Gastroesophageal sphincter (tissue), 4 donors: ENCODE results near the gene ORAI2. TPM values are rescaled to one million over a fixed set of nuclear protein-coding genes. Genes with fewer than 3 reads are reported as not detected.
"Not testable (repeated sequence)": the region's sequence is repeated elsewhere in the genome, so short reads cannot be mapped to it uniquely, and the experiment has no call there.

Experiments
- ATAC-seq: fragments of 150-250 bp; one replicate; pipeline ENCODE4 v1.9.1; 2016; ENCODE audit warnings: mild to moderate bottlenecking, moderate library complexity
- H3K27ac ChIP-seq, 4 donors: fragments of 200-600 bp; sonication (generic) in 3 of 4; 1 replicate in 3 of 4; 2 replicates in 1 of 4; pipeline ENCODE4 v1.5.1; 2016 to 2019
- H3K27me3 ChIP-seq: fragments of 200-600 bp; sonication (generic); one replicate; pipeline ENCODE4 v1.5.1; 2019
- H3K36me3 ChIP-seq, 2 donors: fragments of 200-600 bp; sonication (generic); one replicate each; pipeline ENCODE4 v1.5.1; 2019; ENCODE audit warnings: control low read depth in 1 of 2
- H3K4me1 ChIP-seq, 3 donors: fragments of 200-600 bp; sonication (generic); 1 replicate in 2 of 3; 2 replicates in 1 of 3; pipeline ENCODE4 v1.5.1; 2016 to 2019; ENCODE audit warnings: control low read depth in 2 of 3
- H3K4me3 ChIP-seq, 2 donors: fragments of 200-600 bp; sonication (generic); one replicate each; pipeline ENCODE4 v1.5.1; 2019; ENCODE audit warnings: mild to moderate bottlenecking in 1 of 2, moderate library complexity in 1 of 2
- H3K9me3 ChIP-seq, 3 donors: fragments of 200-600 bp; sonication (generic); one replicate each; pipeline ENCODE4 v1.5.1; 2017 to 2019; ENCODE audit warnings: control low read depth in 2 of 3
- EP300 ChIP-seq: sonication (generic); formaldehyde crosslinking; IDR thresholded peaks from one replicate; pipeline ENCODE4 v1.6.1; 2017; ENCODE audit warnings: antibody characterized with exemption, mild to moderate bottlenecking
- POLR2A ChIP-seq, 2 donors: fragments of 450-650 bp; IDR thresholded peaks; one replicate each; pipeline ENCODE4 v1.6.1; 2017; ENCODE audit warnings: antibody characterized with exemption in 2 of 2, mild to moderate bottlenecking in 2 of 2, moderate library complexity in 1 of 2
- POLR2AphosphoS5 ChIP-seq: sonication (generic); formaldehyde crosslinking; IDR thresholded peaks from one replicate; pipeline ENCODE4 v1.6.1; 2017; ENCODE audit warnings: antibody characterized with exemption
- WGBS, 2 donors: methylation state at CpG; one replicate each; pipeline ENCODE4 v1.1.5; 2018; ENCODE audit warnings: low coverage in 1 of 2; 5-methylcytosine and 5-hydroxymethylcytosine counted together
- total RNA-seq, 4 donors: library from RNA; depleted of rRNA; stranded (reverse); fragments of >200 nt; gene quantifications; one replicate each; pipeline ENCODE4 v1.1.0, GENCODE V29; 2016
- TF ChIP-seq, protein P1 (sequence below), 4 experiments: fragments of 200-600 bp in 2 of 4; fragments of 450-650 bp in 2 of 4; sonication (generic) in 1 of 4; IDR thresholded peaks; one replicate each; pipeline ENCODE4 v1.5.1; 2017 to 2019; ENCODE audit warnings: antibody characterized with exemption in 4 of 4, mild to moderate bottlenecking in 2 of 4, moderate library complexity in 2 of 4

ORAI2 gene
- total RNA-seq, 4 donors from 2014 or later: 3.3 to 15.6 (median 6.7) TPM

GRCh38 chr7:102398543-102398942, 34.8 kb upstream of the ORAI2 start:
- Histone ChIP-seq H3K9me3 (no peaks in the 10 kb centered on the region), H3K4me1 (peaks cover 0 to 28% (median 6%) of the 10 kb centered on the region in 3 donors), H3K27ac (no peak overlapping the region), H3K27me3 (no peaks in the 10 kb centered on the region), H3K36me3 (peaks cover 0 to 50% of the 10 kb centered on the region in 2 donors), H3K4me3 (no peak overlapping the region)
- ATAC-seq: no peak
- 89 to 94% methylated on average over 2 to 8 of the region's 8 CpGs for WGBS, 2 donors
- TF ChIP-seq POLR2AphosphoS5 (no peak), EP300 (no peak), POLR2A (IDR thresholded peaks at IDR 0.05) (no peak)
- TF ChIP-seq, protein P1, sequence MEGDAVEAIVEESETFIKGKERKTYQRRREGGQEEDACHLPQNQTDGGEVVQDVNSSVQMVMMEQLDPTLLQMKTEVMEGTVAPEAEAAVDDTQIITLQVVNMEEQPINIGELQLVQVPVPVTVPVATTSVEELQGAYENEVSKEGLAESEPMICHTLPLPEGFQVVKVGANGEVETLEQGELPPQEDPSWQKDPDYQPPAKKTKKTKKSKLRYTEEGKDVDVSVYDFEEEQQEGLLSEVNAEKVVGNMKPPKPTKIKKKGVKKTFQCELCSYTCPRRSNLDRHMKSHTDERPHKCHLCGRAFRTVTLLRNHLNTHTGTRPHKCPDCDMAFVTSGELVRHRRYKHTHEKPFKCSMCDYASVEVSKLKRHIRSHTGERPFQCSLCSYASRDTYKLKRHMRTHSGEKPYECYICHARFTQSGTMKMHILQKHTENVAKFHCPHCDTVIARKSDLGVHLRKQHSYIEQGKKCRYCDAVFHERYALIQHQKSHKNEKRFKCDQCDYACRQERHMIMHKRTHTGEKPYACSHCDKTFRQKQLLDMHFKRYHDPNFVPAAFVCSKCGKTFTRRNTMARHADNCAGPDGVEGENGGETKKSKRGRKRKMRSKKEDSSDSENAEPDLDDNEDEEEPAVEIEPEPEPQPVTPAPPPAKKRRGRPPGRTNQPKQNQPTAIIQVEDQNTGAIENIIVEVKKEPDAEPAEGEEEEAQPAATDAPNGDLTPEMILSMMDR (IDR thresholded peaks at IDR 0.05): no peak

- Histone ChIP-seq H3K27ac (no peak overlapping the region), H3K36me3 (peaks cover 0 to 68% of the 10 kb centered on the region in 2 donors), H3K27me3 (no peaks in the 10 kb centered on the region), H3K4me3 (no peak overlapping the region), H3K9me3 (no peaks in the 10 kb centered on the region), H3K4me1 (peaks cover 0 to 26% (median 6%) of the 10 kb centered on the region in 3 donors)
- no peak for TF ChIP-seq POLR2AphosphoS5
- no peak for TF ChIP-seq POLR2A (IDR thresholded peaks at IDR 0.05)
- TF ChIP-seq, protein P1 (IDR thresholded peaks at IDR 0.05): no peak
- TF ChIP-seq EP300: no peak
- no peak for ATAC-seq
- WGBS, 2 donors: 73 to 88% methylated on average over 5 of the region's 5 CpGs
Measured at GRCh38 chr7:102400360-102400759, 33.0 kb upstream of the ORAI2 start.

DNA sequence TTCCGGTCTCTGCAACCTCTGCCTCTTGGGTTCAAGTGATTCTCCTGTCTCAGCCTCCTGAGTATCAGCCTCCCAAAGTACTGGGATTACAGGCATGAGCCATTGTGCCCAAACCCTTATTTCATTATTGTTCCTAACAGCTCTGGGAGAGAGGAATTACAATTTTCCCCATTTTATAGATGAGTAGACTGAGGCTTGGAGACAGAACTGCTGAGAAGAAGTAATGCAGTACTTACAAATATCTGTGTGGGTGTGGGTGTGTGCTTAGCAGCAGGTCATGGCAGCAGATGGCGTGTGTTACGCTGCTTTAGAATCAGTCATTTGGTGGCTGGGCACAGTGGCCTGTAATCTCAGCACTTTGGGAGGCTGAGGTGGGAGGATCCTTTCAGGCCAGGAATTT, 29.8 kb upstream of the ORAI2 start:
- H3K4me3 ChIP-seq: no peak overlapping the region
- no peaks in the 10 kb centered on the region for H3K9me3 ChIP-seq
- no peaks in the 10 kb centered on the region for H3K27me3 ChIP-seq
- TF ChIP-seq EP300 (no peak), POLR2AphosphoS5 (no peak), POLR2A (IDR thresholded peaks at IDR 0.05) (no peak)
- TF ChIP-seq, protein P1 (IDR thresholded peaks at IDR 0.05): no peak
- no peaks in the 10 kb centered on the region for H3K4me1 ChIP-seq
- H3K27ac ChIP-seq: no peak overlapping the region
- no peak for ATAC-seq
- 96 to 100% methylated on average over 3 of the region's 3 CpGs for WGBS, 2 donors
- peaks cover 0 to 100% of the 10 kb centered on the region in 2 donors for H3K36me3 ChIP-seq

GRCh38 chr7:102404005-102404861, 29.1 kb upstream of the ORAI2 start:
- TF ChIP-seq, protein P1 (IDR thresholded peaks at IDR 0.05): peak; percentile 28 to 56 (median 43)
- TF ChIP-seq EP300: no peak
- no peaks in the 10 kb centered on the region for H3K4me1 ChIP-seq
- H3K36me3 ChIP-seq: peaks cover 0 to 100% of the 10 kb centered on the region in 2 donors
- WGBS, 2 donors: 64 to 68% methylated on average over 7 to 10 of the region's 15 CpGs
- peak; percentile 63 for ATAC-seq
- no peaks in the 10 kb centered on the region for H3K27me3 ChIP-seq
- H3K4me3 ChIP-seq: no peak overlapping the region
- no peak overlapping the region for H3K27ac ChIP-seq
- no peaks in the 10 kb centered on the region for H3K9me3 ChIP-seq

DNA sequence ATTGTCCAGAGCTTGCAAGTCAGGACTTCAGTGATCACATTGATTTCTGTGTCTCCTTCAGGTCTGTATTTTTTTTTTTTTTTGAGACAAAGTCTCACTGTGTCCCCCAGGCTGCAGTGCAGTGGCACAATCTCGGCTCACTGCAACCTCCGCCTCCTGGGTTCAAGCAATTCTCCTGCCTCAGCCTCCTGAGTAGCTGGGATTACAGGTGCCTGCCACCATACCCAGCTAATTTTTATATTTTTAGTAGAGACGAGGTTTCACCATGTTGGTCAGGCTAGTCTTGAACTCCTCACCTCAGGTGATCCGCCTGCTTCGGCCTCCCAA, 28.6 kb upstream of the ORAI2 start:
- 67 to 100% methylated on average over 2 of the region's 5 CpGs for whole genome bisulfite sequencing, 2 donors
- ATAC-seq: not testable (repeated sequence)

More for the DNA sequence above, 28.6 kb upstream of the ORAI2 start:
- H3K36me3 ChIP-seq: peaks cover 0 to 100% of the 10 kb centered on the region in 2 donors
- H3K4me3 ChIP-seq, H3K4me1 ChIP-seq, H3K27ac ChIP-seq, H3K27me3 ChIP-seq, H3K9me3 ChIP-seq: not testable (repeated sequence)
